SK-N-SH (cell line): ENCODE measurements around the gene GPR132. TPM values are rescaled to one million over a fixed set of nuclear protein-coding genes. Genes with fewer than 3 reads are reported as not detected.

Experiments
- CTCF ChIA-PET: fragments of 300-600, 350-600 bp; formaldehyde crosslinking; extraction: SDS; loops from one replicate; lab custom pipeline; 2021; lab: Yijun Ruan, JAX
- POLR2A ChIA-PET: fragments of 350-600 bp; sonication (Branson Sonifier 250); formaldehyde crosslinking; extraction: SDS; loops from one replicate; lab custom pipeline; 2020; ENCODE audit warnings: antibody characterized with exemption, inconsistent platforms; lab: Yijun Ruan, JAX
- DNase-seq: peaks from one replicate; pipeline ENCODE4 v3.0.0; 2012
- H2AFZ ChIP-seq: fragments of 200-600 bp; sonication (generic); 2 replicates; pipeline ENCODE4 v1.8.1; 2016; ENCODE audit warnings: antibody characterized with exemption, mild to moderate bottlenecking, low read depth
- H3F3A ChIP-seq: fragments of 200-600 bp; sonication (generic); replicated peaks from 2 replicates; pipeline ENCODE3; 2016; ENCODE audit warnings: antibody characterized with exemption, mild to moderate bottlenecking; ENCODE audit not compliant: insufficient read depth
- H3K27ac ChIP-seq, 2 experiments: fragments of 200-500 bp in 1 of 2; fragments of 200-600 bp in 1 of 2; sonication (Bioruptor generic) in 1 of 2; sonication (generic), shearing (Covaris generic) in 1 of 2; 2 replicates each; pipeline versions ENCODE4 v1.5.1 to v1.6.1; 2014 to 2016; ENCODE audit warnings: low read depth in 2 of 2, inconsistent platforms in 1 of 2, low read length in 1 of 2, mild to moderate bottlenecking in 1 of 2, mixed read lengths in 1 of 2
- H3K27me3 ChIP-seq: fragments of 200-600 bp; sonication (generic), shearing (Covaris generic); 2 replicates; pipeline ENCODE4 v1.6.1; 2016; ENCODE audit warnings: mixed run types; ENCODE audit not compliant: insufficient read depth
- H3K36me3 ChIP-seq, 2 experiments: fragments of 200-500 bp in 1 of 2; fragments of 200-600 bp in 1 of 2; sonication (Bioruptor generic) in 1 of 2; sonication (generic) in 1 of 2; replicated peaks in 1 of 2; 2 replicates each; pipeline versions ENCODE3 to v1.5.1; 2014 to 2016; ENCODE audit warnings: low read length in 1 of 2, mild to moderate bottlenecking in 1 of 2; ENCODE audit not compliant: insufficient read depth in 2 of 2, control insufficient read depth in 1 of 2
- H3K4me1 ChIP-seq, 2 experiments: fragments of 200-500 bp in 1 of 2; fragments of 200-600 bp in 1 of 2; sonication (Bioruptor generic) in 1 of 2; sonication (generic), shearing (Covaris generic) in 1 of 2; 2 replicates each; pipeline versions ENCODE4 v1.5.1 to v1.6.1; 2014 to 2016; ENCODE audit warnings: low read depth in 1 of 2, low read length in 1 of 2, mixed run types in 1 of 2; ENCODE audit not compliant: insufficient read depth in 2 of 2, control insufficient read depth in 1 of 2
- H3K4me2 ChIP-seq: fragments of 200-600 bp; sonication (generic), shearing (Covaris generic); 2 replicates; pipeline ENCODE4 v1.6.1; 2017; ENCODE audit warnings: mixed run types
- H3K4me3 ChIP-seq, 2 experiments: fragments of 200-500 bp in 1 of 2; fragments of 200-600 bp in 1 of 2; sonication (Bioruptor generic) in 1 of 2; sonication (generic), shearing (Covaris generic) in 1 of 2; 2 replicates each; pipeline versions ENCODE4 v1.5.1 to v1.8.1; 2014 to 2016; ENCODE audit warnings: low read depth in 2 of 2, inconsistent platforms in 1 of 2, low read length in 1 of 2, mild to moderate bottlenecking in 1 of 2, mixed read lengths in 1 of 2, moderate library complexity in 1 of 2
- H3K79me2 ChIP-seq: fragments of 200-600 bp; sonication (generic); 2 replicates; pipeline ENCODE4 v1.8.1; 2017; ENCODE audit warnings: mild to moderate bottlenecking; ENCODE audit not compliant: insufficient read depth
- H3K9ac ChIP-seq: fragments of 200-600 bp; sonication (generic); 2 replicates; pipeline ENCODE4 v1.6.1; 2017; ENCODE audit warnings: mixed run types
- H3K9me2 ChIP-seq: fragments of 200-600 bp; sonication (generic); 2 replicates; pipeline ENCODE4 v1.6.1; 2017; ENCODE audit warnings: mixed run types
- H3K9me3 ChIP-seq: fragments of 200-600 bp; sonication (generic); 2 replicates; pipeline ENCODE4 v1.6.1; 2017; ENCODE audit warnings: mixed run types, mild to moderate bottlenecking, moderate library complexity
- H4K20me1 ChIP-seq: fragments of 200-600 bp; sonication (generic); 2 replicates; pipeline ENCODE4 v1.6.1; 2017; ENCODE audit warnings: mild to moderate bottlenecking, mixed run types; ENCODE audit not compliant: insufficient read depth
- CTCF ChIP-seq: fragments of 200-600 bp; sonication (generic); IDR thresholded peaks from 2 replicates; pipeline ENCODE4 v1.6.1; 2017; ENCODE audit warnings: antibody characterized with exemption, mild to moderate bottlenecking, moderate library complexity
- ELF1 ChIP-seq: IDR thresholded peaks from 2 replicates; pipeline ENCODE4 v1.4.0; 2012
- EP300 ChIP-seq, 2 experiments: IDR thresholded peaks; 2 replicates each; pipeline versions ENCODE4 v1.4.0 to v1.6.1; 2012; ENCODE audit warnings: borderline replicate concordance in 1 of 2, low read depth in 1 of 2, low read length in 1 of 2
- FOSL2 ChIP-seq: IDR thresholded peaks from 2 replicates; pipeline ENCODE4 v1.4.0; 2012; ENCODE audit warnings: low read depth, mild to moderate bottlenecking, moderate library complexity, borderline replicate concordance
- MAX ChIP-seq: IDR thresholded peaks from 2 replicates; pipeline ENCODE4 v1.4.0; 2012; ENCODE audit warnings: low read depth
- MXI1 ChIP-seq: IDR thresholded peaks from 2 replicates; pipeline ENCODE4 v1.6.1; 2012; ENCODE audit warnings: mild to moderate bottlenecking, low read depth, low read length, improper control_type of control experiment
- PBX3 ChIP-seq: IDR thresholded peaks from 2 replicates; pipeline ENCODE4; 2012
- POLR2AphosphoS5 ChIP-seq: IDR thresholded peaks from 2 replicates; pipeline ENCODE4 v1.6.1; 2012; ENCODE audit warnings: low read depth, low read length
- SMC3 ChIP-seq: IDR thresholded peaks from 2 replicates; pipeline ENCODE4 v1.6.1; 2012; ENCODE audit warnings: low read depth, low read length, improper control_type of control experiment
- TAF1 ChIP-seq: IDR thresholded peaks from 2 replicates; pipeline ENCODE4 v1.6.1; 2012; ENCODE audit warnings: low read depth, mild to moderate bottlenecking, low read length, moderate library complexity, borderline replicate concordance
- TEAD4 ChIP-seq: IDR thresholded peaks from 2 replicates; pipeline ENCODE4 v1.4.0; 2012; ENCODE audit warnings: mild to moderate bottlenecking, borderline replicate concordance; ENCODE audit not compliant: insufficient read depth
- WGBS: methylation state at CpG from one replicate; pipeline ENCODE4 v1.1.6; 2017; ENCODE audit warnings: low lambda C conversion rate; 5-methylcytosine and 5-hydroxymethylcytosine counted together
- polyA plus RNA-seq, 3 experiments: library from polyadenylated mRNA; depleted of rRNA; stranded (reverse); fragments of >200 nt; gene quantifications; 2 replicates each; pipeline ENCODE4 v1.2.3, GENCODE V29; 2012

The GPR132 gene
- polyA plus RNA-seq, 1 of the 3 experiments (the other 2 are of a cell fraction): not detected

GRCh38 chr14:105022276-105022670, 43.0 kb downstream of the GPR132 start:
- DNase-seq: no peak
- peak overlapping the region; percentile 80 for H3K9ac ChIP-seq
- ChIA-PET POLR2A (interaction anchor here (0.6 kb wide), 1 partner anchor 37 kb away, joined by 3 read pairs; the partner anchor contains the start of gene CLBA1), CTCF (interaction anchor here (1.0 to 1.8 kb wide), 5 partner anchors 23 to 49 kb away, joined by 3 to 12 read pairs (median 5); no protein-coding TSS in a partner anchor)
- H3F3A ChIP-seq: peaks cover 48% of the 10 kb centered on the region
- no peaks in the 10 kb centered on the region for H3K9me3 ChIP-seq
- H3K9me2 ChIP-seq: no peaks in the 10 kb centered on the region
- peak overlapping the region; percentile 98 for H3K4me2 ChIP-seq
- WGBS: 95% methylated on average over 2 of the region's 2 CpGs
- TF ChIP-seq POLR2AphosphoS5: no peak
- peaks cover 0 to 3% of the 10 kb centered on the region in 2 experiments for H3K36me3 ChIP-seq
- H3K27ac ChIP-seq: peak overlapping the region in 1 of 2 experiments; percentile 99; a peak in 2 of 4 replicates
- H4K20me1 ChIP-seq: peaks cover 22% of the 10 kb centered on the region
- H3K79me2 ChIP-seq: peaks cover 52% of the 10 kb centered on the region
- H3K4me3 ChIP-seq: peak overlapping the region; percentile 52 to 71
- H2AFZ ChIP-seq: no peak overlapping the region
- no peaks in the 10 kb centered on the region for H3K27me3 ChIP-seq
- H3K4me1 ChIP-seq: peaks cover 18 to 46% of the 10 kb centered on the region in 2 experiments; a peak in 2 of 4 replicates

- Histone ChIP-seq H3K4me3 (peak overlapping the region; percentile 71 to 77), H3K9ac (peak overlapping the region; percentile 96), H3K27ac (peak overlapping the region; percentile 89 to 99), H3K9me3 (no peaks in the 10 kb centered on the region), H3K4me2 (peak overlapping the region; percentile 98), H3K36me3 (peaks cover 0 to 3% of the 10 kb centered on the region in 2 experiments), H2AFZ (no peak overlapping the region), H4K20me1 (peaks cover 28% of the 10 kb centered on the region), H3K9me2 (no peaks in the 10 kb centered on the region), H3K79me2 (peaks cover 57% of the 10 kb centered on the region), H3F3A (peaks cover 45% of the 10 kb centered on the region), H3K4me1 (peaks cover 18 to 47% of the 10 kb centered on the region in 2 experiments; a peak in 2 of 4 replicates), H3K27me3 (no peaks in the 10 kb centered on the region)
- TF ChIP-seq MXI1: peak; percentile 76; the same call in 1 of the 2 replicates
- TF ChIP-seq MAX: peak; percentile 13; the same call in 1 of the 2 replicates
- TF ChIP-seq SMC3: no peak
- no peak for TF ChIP-seq EP300 (IDR thresholded peaks at IDR 0.05; ENCODE audit: borderline replicate concordance in 1 of 2, low read depth in 1 of 2, low read length in 1 of 2)
- no peak for TF ChIP-seq TAF1
- no peak for TF ChIP-seq PBX3
- no peak for TF ChIP-seq FOSL2
- TF ChIP-seq ELF1: no peak
- TF ChIP-seq CTCF: peak; percentile 21; the same call in 1 of the 2 replicates
- TF ChIP-seq TEAD4: no peak
- peak; percentile 62 for DNase-seq
- ChIA-PET CTCF (interaction anchor here (1.0 to 10.9 kb wide), 6 partner anchors 24 to 196 kb away, joined by 3 to 138 read pairs (median 6); no protein-coding TSS in a partner anchor), POLR2A (interaction anchor here (0.6 kb wide), 1 partner anchor 36 kb away, joined by 3 read pairs; the partner anchor contains the start of gene CLBA1)
- WGBS: 12% methylated on average over 20 of the region's 20 CpGs
Measured at GRCh38 chr14:105021656-105022275, 43.5 kb downstream of the GPR132 start.
